Stimulated activated CD4-positive, alpha-beta T cell treated with anti-CD3 and anti-CD28 coated beads, Interleukin-2, amount 100 ng/mL, for 48 hours (primary cell): ENCODE results near the gene IL26.
A peak's percentile ranks its signal among the peaks of the same experiment; 100 is the strongest.

ENCODE experiments used
- DNase-seq, 2 donors: peaks; one replicate each; pipeline ENCODE4 v3.0.0-alpha.2; 2020

The IL26 gene, protein sequence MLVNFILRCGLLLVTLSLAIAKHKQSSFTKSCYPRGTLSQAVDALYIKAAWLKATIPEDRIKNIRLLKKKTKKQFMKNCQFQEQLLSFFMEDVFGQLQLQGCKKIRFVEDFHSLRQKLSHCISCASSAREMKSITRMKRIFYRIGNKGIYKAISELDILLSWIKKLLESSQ

GRCh38 chr12:68225576-68226476 lies at the start of gene IL26:
Gene IL26, minus strand, starts transcription at chr12:68225810. Its CDS starts 54 bp downstream, at chr12:68225756.
- no peak for DNase-seq

DNA sequence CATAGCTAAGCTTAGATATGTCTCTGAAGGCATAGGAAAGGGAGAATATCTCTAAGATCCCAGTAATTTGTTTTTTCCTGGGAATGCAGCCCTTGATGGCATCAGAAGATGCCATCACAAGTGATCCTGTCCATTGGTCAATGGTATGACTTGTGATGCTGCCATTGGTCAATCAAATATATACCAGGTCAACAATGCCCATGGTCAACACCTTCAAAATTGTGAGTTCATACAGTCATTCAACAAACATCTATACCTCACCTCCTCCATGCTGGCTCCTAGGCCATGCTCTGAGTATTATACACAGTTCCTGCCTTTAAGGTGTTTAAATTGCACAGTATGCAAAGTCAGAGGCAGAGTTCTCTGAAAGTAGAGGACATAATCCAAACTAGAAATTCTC lies 47.1 kb upstream of the IL26 start:
- no peak for DNase-seq

DNA sequence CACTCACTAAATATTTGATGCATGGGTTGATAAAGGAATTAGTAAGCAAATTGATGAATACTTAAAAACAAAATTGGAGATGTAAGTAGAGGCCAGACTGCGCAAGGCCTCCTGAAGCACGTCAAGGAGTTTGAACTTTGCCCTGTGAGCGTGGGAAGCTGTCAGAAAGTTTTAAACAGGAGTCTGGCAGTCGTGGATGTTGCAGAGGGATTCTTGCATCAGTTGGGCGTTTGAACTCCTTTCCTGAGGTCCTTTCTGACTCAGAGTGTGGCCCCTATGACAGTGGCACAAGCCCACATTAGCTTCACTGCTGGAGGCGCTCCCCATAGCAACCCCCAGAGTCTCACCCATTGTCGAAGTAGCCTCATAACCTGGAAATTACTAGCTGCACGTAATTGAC lies 45.7 kb upstream of the IL26 start:
- no peak for DNase-seq

DNA sequence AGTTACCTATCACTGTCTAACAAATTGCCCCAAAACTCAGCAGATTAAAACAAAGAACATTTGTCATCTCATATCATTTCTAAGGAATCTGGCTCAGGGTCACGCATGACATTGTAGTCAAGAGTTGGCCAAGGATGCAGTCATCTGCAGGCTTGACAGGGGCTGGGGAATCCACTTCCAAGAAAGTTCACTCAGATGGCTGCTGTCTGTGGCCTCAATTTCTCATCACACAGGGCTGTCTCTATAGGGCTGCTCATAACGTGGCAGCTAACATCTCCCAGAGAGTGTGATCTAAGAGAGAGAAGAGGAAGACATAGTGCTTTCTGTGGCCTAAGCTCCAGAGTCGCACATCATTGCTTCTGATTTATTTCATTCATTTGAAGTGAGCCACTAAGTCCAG lies 44.7 kb upstream of the IL26 start:
- no peak for DNase-seq

DNA sequence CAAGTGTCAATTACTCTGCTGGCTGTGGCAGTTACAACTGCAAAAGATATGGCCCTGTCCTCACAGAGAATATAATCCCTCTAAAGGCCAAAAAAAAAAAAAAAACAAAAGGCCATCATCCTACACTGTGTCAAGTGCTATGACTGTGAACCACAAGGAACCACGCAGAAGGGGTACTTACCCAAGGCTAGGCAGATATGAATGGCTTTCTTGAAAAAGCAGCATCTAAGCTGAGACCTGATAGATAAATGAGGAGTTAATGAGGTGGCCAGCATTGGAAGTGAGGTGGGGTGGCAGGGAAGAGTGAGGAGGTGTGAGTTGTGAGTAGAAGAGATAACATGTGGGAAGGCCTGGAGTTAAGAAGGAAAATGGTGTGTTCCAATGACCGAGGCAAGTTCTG lies 44.2 kb upstream of the IL26 start:
- no peak for DNase-seq

DNA sequence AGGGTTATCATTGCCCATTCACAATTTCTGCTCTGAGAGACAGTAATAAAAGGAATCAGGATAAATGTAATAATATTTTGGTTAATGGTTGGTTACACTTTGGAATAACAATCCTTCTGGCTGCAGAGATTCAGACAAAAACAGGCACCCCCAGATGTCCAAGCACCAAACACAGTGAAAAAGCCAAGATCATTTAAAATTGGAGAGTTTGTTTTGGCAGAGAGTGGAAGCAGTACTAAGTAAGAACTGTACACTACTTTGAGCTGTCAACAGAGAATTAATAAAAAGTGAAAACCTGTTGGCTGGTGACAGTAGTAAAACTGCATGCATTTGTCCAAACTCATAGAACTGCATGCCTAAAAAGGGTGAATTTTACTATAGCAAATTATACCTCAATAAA lies 43.4 kb upstream of the IL26 start:
- no peak for DNase-seq

DNA sequence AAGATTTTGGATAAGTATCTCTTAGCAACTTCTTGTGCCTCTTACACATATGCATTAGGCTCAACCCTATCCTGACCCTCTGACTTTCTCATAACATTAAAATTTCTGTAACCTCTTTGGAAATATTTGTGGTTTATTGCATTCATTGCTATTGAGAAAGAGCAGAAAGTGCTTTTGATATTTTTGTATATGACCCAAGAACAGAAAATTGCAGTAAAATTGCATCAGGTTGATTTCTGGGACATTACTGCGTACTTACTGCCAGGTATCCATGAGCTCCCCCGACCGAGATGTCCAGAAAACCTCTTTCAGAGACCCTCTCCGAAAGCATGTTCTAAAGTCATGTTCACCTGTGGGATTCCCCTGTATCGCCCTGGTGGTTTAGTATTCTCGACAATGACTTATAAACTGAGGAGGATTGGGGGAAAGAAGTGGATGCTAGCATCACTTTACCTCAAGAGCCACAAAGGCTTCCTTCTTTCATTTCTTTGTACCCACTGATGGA lies 42.3 kb upstream of the IL26 start:
- DNase-seq: no peak

DNA sequence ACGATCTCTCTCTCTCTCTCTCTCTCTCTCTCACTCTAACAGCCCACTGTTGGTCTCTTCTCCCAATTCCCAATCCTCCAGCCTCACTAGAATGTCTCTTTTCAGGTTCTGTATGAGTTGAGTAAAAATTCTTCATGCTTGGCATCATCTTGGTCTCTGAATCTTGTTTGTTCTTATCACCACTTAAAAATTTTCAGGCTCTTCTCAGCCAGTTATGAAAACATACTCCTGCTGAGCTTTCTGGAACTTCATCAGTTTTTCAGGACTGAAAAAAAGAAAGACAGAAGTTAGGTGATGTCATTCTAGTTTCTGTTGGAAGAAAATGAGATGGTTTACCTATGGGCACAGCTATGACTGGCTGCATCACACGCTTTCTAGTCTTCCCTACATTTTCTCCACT lies 39.2 kb upstream of the IL26 start:
- DNase-seq: no peak

DNA sequence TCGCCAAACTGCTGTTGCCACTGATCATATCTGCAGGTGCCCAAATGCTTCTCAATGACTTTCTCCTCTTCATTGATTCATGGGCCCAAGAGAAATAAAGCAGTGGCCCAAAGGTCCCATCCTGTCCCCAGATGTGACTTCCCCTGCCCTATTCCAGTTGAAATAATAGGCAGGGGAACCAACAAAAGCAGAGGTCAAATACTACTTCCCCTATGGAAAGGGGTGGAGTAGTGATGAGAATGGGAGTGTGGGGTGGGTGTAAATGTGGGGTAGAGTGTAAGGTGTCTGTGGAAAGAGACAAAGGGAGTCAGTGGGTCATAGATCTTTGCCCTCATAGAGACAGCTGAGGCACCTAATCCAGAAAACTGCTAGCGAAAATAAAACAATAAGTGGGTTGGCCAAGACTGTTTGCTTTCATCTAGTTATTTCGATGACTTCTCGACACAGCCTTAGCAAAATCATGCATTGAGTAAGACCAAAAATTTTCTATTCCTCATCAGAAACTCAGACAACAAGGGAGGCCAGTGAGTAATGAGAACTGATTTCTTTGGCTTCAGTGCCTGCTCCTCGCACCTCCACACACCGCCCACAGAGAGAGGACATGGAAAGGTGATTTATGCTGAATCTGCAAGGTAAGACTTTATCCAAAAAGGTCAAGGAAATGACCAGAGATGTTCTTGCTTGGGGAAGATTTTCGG lies 38.7 kb upstream of the IL26 start:
- no peak for DNase-seq

GRCh38 chr12:68263366-68263765 lies 37.8 kb upstream of the IL26 start:
- DNase-seq: no peak

- DNase-seq: no peak
These were observed 36.3 kb upstream of the IL26 start for GRCh38 chr12:68261896-68262295.

- no peak for DNase-seq
These were observed 34.5 kb upstream of the IL26 start for GRCh38 chr12:68260153-68260552.

- DNase-seq: no peak
These were observed 33.8 kb upstream of the IL26 start for GRCh38 chr12:68259318-68259940.

GRCh38 chr12:68253504-68253903 lies 27.9 kb upstream of the IL26 start, which contains the start of gene IL22:
Gene IL22, minus strand, starts transcription at chr12:68253604. Its CDS starts 156 bp downstream, at chr12:68253448.
- DNase-seq: no peak

DNA sequence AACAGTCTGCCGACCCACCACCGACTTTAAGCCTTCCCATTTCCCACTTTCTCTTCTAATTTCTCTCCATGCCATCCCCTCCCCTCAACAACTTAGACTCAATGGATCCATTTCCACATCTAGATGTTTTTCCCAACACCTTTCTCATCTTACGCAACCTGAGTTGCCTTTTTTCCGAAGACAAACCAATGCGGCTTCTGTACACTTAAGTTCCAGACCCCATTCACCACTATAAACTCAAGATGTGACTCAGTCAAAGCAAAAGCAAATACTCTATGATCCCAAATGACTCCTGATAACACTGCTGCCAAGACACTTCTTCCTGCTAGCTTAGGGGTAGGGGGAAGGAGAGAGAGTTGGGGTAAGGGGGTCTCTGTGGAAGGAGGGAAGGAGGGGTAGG lies 26.5 kb upstream of the IL26 start:
- DNase-seq: no peak

GRCh38 chr12:68250454-68250853 lies 24.8 kb upstream of the IL26 start:
- no peak for DNase-seq

DNA sequence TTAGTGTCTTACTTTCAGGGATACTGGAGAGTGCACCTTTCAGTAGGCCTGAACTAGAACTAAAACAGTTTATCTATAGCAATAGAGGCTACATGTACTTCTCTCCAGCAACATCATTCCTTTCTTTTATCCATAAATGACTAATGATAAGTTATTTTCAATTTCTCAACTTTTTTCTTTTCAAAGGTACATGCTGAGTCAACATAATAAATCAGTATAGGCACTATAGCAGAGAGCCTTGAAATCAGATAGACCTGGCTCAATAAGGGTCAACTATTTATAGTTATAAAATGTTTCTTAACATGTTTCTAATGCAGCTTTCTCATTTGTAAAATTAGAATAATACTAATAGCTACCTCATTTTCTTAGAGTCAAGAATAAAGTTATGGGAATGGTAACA lies 22.2 kb upstream of the IL26 start:
- DNase-seq: no peak

- no peak for DNase-seq
These were observed 20.7 kb upstream of the IL26 start for GRCh38 chr12:68246350-68246749.

- no peak for DNase-seq
These were observed 19.8 kb upstream of the IL26 start for GRCh38 chr12:68245180-68246021.

DNA sequence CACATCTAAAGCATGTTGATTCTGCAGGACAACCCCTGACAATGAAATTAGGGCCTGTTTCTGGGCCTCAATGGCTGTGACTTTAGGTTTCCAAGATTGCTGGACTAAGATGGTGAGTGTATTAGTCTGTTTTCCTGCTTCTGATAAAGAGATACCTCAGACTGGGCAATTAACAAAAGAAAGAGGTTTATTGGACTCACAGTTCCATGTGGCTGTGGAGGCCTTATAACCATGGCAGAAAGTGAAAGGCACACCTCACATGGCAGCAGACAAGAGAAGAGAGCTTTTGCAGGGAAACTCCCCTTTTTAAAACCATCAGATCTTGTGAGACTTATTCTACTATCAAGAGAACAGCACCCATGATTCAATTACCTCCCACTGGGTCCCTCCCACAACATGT lies 17.2 kb upstream of the IL26 start:
- DNase-seq: no peak

- DNase-seq: peak; percentile 32 to 36
These were observed 15.4 kb upstream of the IL26 start for GRCh38 chr12:68240975-68241374.

DNA sequence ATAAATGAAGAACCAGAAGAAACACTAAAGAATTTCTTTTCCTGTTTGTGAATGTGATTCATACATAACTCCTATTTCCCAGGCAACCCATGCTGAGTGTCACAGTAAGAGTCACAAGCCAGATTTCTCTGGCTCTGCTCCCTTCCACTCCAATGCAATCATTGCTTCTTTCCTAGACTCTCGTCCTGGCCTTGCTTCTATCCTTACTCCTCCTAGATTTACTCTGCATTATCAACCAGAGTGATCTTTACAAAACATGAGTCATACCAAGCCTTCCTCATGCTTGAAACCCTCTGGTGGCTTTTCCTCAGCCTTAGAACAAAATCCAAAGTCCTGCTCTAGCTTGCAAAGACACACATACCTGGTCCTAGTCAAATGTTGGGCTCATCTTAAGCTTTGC lies 14.5 kb upstream of the IL26 start:
- DNase-seq: no peak
